GM12878 (cell line): Measurements from ENCODE around the gene FANCI. TPM values are rescaled to one million over a fixed set of nuclear protein-coding genes. Genes with fewer than 3 reads are reported as not detected.

Experiments
- ATAC-seq: fragments of 200-7000 bp; cut with Tn5 transposase; 3 replicates; pipeline ENCODE4 v1.9.1; 2020; ENCODE audit warnings: mild to moderate bottlenecking, moderate library complexity
- BruUV-seq: library from RNA; stranded (reverse); fragments of 400-500 nt; replicated peaks from 2 replicates; lab custom pipeline; 2021; lab: Mats Ljungman, UMichigan
- CTCF ChIA-PET: fragments of 300-600 bp; sonication (Branson Sonifier 250); formaldehyde crosslinking; extraction: SDS; loops from one replicate; lab custom pipeline; 2021; ENCODE audit warnings: inconsistent platforms; lab: Yijun Ruan, JAX
- POLR2A ChIA-PET: fragments of 350-600 bp; formaldehyde crosslinking; extraction: SDS; loops from one replicate; lab custom pipeline; 2021; ENCODE audit warnings: inconsistent platforms; lab: Charles Lee
- RAD21 ChIA-PET: fragments of 300-600 bp; sonication (Branson Sonifier 250); formaldehyde crosslinking; loops from one replicate; lab custom pipeline; 2023; ENCODE audit warnings: antibody characterized with exemption; ENCODE audit not compliant: unreplicated experiment; lab: Charles Lee
- SMC1A ChIA-PET: fragments of 300-600 bp; sonication (Branson Sonifier 250); formaldehyde crosslinking; loops from one replicate; lab custom pipeline; 2023; ENCODE audit not compliant: unreplicated experiment, uncharacterized antibody; lab: Charles Lee
- DNase-seq: peaks from one replicate; pipeline ENCODE4 v3.0.0-alpha.2; 2011; ENCODE audit warnings: low read depth, low spot score
- FAIRE-seq: peaks from 3 replicates; lab custom pipeline; 2011; peaks lifted over from hg19 to GRCh38; lab: Jason Lieb, UNC
- H2AFZ ChIP-seq: 2 replicates; pipeline ENCODE4 v1.6.0; 2011; ENCODE audit warnings: low read depth, low read length, control low read depth; ENCODE audit not compliant: control insufficient read depth
- H3K27ac ChIP-seq: 2 replicates; pipeline ENCODE4 v1.5.1; 2011; ENCODE audit warnings: control low read depth; ENCODE audit not compliant: control insufficient read depth, insufficient read depth
- H3K27me3 ChIP-seq, 2 experiments: replicated peaks in 1 of 2; 2 replicates each; pipeline versions ENCODE4 v1.6.0 to v1.6.1; 2011; ENCODE audit warnings: low read length in 1 of 2; ENCODE audit not compliant: control insufficient read depth in 2 of 2, insufficient read depth in 2 of 2
- H3K36me3 ChIP-seq, 2 experiments: 2 replicates each; pipeline ENCODE4 v1.5.1; 2011; ENCODE audit warnings: low read length in 1 of 2; ENCODE audit not compliant: control insufficient read depth in 2 of 2, insufficient read depth in 2 of 2
- H3K4me1 ChIP-seq: 2 replicates; pipeline ENCODE4 v1.6.1; 2011; ENCODE audit warnings: mild to moderate bottlenecking, low read length, moderate library complexity, mixed read lengths; ENCODE audit not compliant: control insufficient read depth, insufficient read depth
- H3K4me2 ChIP-seq: 2 replicates; pipeline ENCODE4 v1.6.0; 2011; ENCODE audit warnings: control low read depth; ENCODE audit not compliant: control insufficient read depth, insufficient read depth
- H3K4me3 ChIP-seq: fragments of 200-600 bp; sonication (generic); 2 replicates; pipeline ENCODE4 v1.5.1; 2016
- H3K79me2 ChIP-seq: 2 replicates; pipeline ENCODE4 v1.6.0; 2011; ENCODE audit warnings: low read length; ENCODE audit not compliant: control insufficient read depth, insufficient read depth
- H3K9ac ChIP-seq: 2 replicates; pipeline ENCODE4 v1.8.0; 2011; ENCODE audit warnings: low read length, control low read depth, mixed read lengths; ENCODE audit not compliant: control insufficient read depth, insufficient read depth
- H3K9me3 ChIP-seq: replicated peaks from 3 replicates; pipeline ENCODE4 v1.5.1; 2011; ENCODE audit warnings: mild to moderate bottlenecking, low read length; ENCODE audit not compliant: control insufficient read depth, insufficient read depth
- H4K20me1 ChIP-seq: 2 replicates; pipeline ENCODE4 v1.6.0; 2011; ENCODE audit not compliant: control insufficient read depth, insufficient read depth
- BHLHE40 ChIP-seq, 2 experiments: fragments of 450-650 bp in 1 of 2; IDR thresholded peaks; 2 replicates each; pipeline ENCODE4 v1.6.1; 2011 to 2017; ENCODE audit warnings: low read depth in 2 of 2, borderline replicate concordance in 1 of 2, improper control_type of control experiment in 1 of 2, low read length in 1 of 2, mild to moderate bottlenecking in 1 of 2
- LARP7 ChIP-seq: fragments of 450-650 bp; IDR thresholded peaks from 2 replicates; pipeline ENCODE4 v1.6.1; 2017; ENCODE audit warnings: mild to moderate bottlenecking
- MYC ChIP-seq: IDR thresholded peaks from 2 replicates; pipeline ENCODE4 v1.6.1; 2011; ENCODE audit warnings: mild to moderate bottlenecking, low read length, moderate library complexity, inconsistent platforms; ENCODE audit not compliant: insufficient read depth, insufficient replicate concordance, insufficient read length, severe bottlenecking
- NR2F1 ChIP-seq: fragments of 450-650 bp; conservative IDR thresholded peaks from 2 replicates; pipeline ENCODE4 v1.6.1; 2017; ENCODE audit warnings: mild to moderate bottlenecking
- SMAD1 ChIP-seq: fragments of 450-650 bp; IDR thresholded peaks from 2 replicates; pipeline ENCODE4 v1.6.1; 2018; ENCODE audit warnings: mild to moderate bottlenecking, low read depth; ENCODE audit not compliant: partially characterized antibody
- WGBS: methylation state at CpG from one replicate; pipeline ENCODE4 v1.1.6; 2016; ENCODE audit warnings: low lambda C conversion rate; ENCODE audit not compliant: insufficient replicate concordance, insufficient coverage; ENCODE audit errors: missing lambda C conversion rate; 5-methylcytosine and 5-hydroxymethylcytosine counted together
- in situ Hi-C: fragments of 300-500 bp; cut with MboI; formaldehyde crosslinking; loops from 9 replicates; pipeline ENCODE4 v1.14.3; 2018; ENCODE audit warnings: mixed read lengths
- intact Hi-C: fragments of 100-400 bp; cut with micrococcal nuclease; formaldehyde crosslinking; loops from one replicate; pipeline ENCODE4 v1.14.2; 2022; ENCODE audit not compliant: unreplicated experiment
- polyA plus RNA-seq, 11 experiments: library from polyadenylated mRNA; depleted of rRNA in 4 of 11; unstranded in 6 of 11; stranded (reverse) in 5 of 11; fragments of >200 nt; fragmentation: Nextera tagmentation in 4 of 11; fragmentation: Illumina TruSeq in 1 of 11; extraction: Ambion mirVana in 4 of 11; extraction: Trizol in 1 of 11; gene quantifications; 1 replicate in 1 of 11; 2 replicates in 10 of 11; pipeline versions ENCODE4 v1.2.1 to v1.2.3, GENCODE V29; 2011 to 2016; ENCODE audit warnings: inconsistent platforms in 2 of 11, missing spikeins in 2 of 11, low read depth in 1 of 11
- total RNA-seq, 4 experiments: library from RNA; depleted of rRNA in 3 of 4; stranded (reverse); fragments of >200 nt in 3 of 4; fragmentation: Illumina TruSeq in 1 of 4; extraction: Trizol in 1 of 4; gene quantifications; 2 replicates each; pipeline versions ENCODE4 v1.2.1 to v1.2.3, GENCODE V29; 2013 to 2021
- TF ChIP-seq, protein P1 (sequence below): IDR thresholded peaks from 2 replicates; pipeline ENCODE4 v1.6.1; 2012; ENCODE audit warnings: low read depth, low read length, improper control_type of control experiment

Gene FANCI
- total and polyA plus RNA-seq, 10 of the 15 experiments (the other 5 are each of a cell fraction or from before 2014, with no cell fraction given): 38.1 to 129 (median 82.4) TPM

DNA sequence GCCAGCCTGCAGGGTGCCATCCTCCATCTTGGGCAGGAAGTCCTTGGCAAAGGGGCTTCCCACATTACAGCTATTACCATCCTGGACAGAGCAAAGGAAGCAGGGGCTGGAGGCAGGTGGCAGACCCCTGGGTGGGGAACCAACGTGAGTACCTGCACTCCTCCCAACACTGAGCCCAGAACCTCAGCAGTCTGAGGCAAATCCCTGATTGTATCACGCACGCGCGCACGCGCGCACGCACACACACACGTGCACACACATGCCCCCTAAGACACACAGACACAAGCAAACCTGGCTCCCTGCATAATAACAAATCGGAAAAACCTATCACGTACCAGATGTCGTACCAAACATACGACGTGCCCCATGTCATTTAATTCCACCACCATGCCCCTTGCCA lies 79.0 kb downstream of the FANCI start:
- ChIA-PET SMC1A (interaction anchor here (0.5 kb wide), 1 partner anchor 8 kb away, joined by 4 read pairs; no protein-coding TSS in a partner anchor), CTCF (no interaction called here), RAD21 (no interaction called here), POLR2A (no interaction called here)
- H3K36me3 ChIP-seq: peaks cover 63 to 66% of the 10 kb centered on the region in 2 experiments
- TF ChIP-seq, protein P1, sequence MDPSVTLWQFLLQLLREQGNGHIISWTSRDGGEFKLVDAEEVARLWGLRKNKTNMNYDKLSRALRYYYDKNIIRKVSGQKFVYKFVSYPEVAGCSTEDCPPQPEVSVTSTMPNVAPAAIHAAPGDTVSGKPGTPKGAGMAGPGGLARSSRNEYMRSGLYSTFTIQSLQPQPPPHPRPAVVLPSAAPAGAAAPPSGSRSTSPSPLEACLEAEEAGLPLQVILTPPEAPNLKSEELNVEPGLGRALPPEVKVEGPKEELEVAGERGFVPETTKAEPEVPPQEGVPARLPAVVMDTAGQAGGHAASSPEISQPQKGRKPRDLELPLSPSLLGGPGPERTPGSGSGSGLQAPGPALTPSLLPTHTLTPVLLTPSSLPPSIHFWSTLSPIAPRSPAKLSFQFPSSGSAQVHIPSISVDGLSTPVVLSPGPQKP: no peak
- no peak for TF ChIP-seq LARP7
- TF ChIP-seq NR2F1: no peak
- TF ChIP-seq SMAD1: no peak
- no peak for TF ChIP-seq BHLHE40 (IDR thresholded peaks at IDR 0.05; ENCODE audit: borderline replicate concordance in 1 of 2, low read depth in 2 of 2, low read length in 1 of 2)
- TF ChIP-seq MYC: no peak
- FAIRE-seq (no peak), DNase-seq (no peak), ATAC-seq (no peak)
- H3K9me3 ChIP-seq: no peaks in the 10 kb centered on the region
- peaks cover 2% of the 10 kb centered on the region; the same call in 1 of the 2 replicates for H4K20me1 ChIP-seq
- H3K27me3 ChIP-seq: no peaks in the 10 kb centered on the region
- intact Hi-C loops: no loop called here
- in situ Hi-C loops: no loop called here
- no peak overlapping the region for H3K4me3 ChIP-seq
- no peak overlapping the region for H3K9ac ChIP-seq
- BruUV-seq: no TSS peak
- 87% methylated on average over 15 of the region's 15 CpGs for WGBS
- H3K4me1 ChIP-seq: no peaks in the 10 kb centered on the region
- no peaks in the 10 kb centered on the region for H3K79me2 ChIP-seq
- no peak overlapping the region for H2AFZ ChIP-seq
- H3K27ac ChIP-seq: no peak overlapping the region
- H3K4me2 ChIP-seq: no peak overlapping the region
